Stomach (tissue), 4 donors: ENCODE data around the gene PHF19.

ENCODE experiments used
- CTCF ChIP-seq, 7 experiments: fragments of 450-650 bp in 4 of 7; fragments of 200-600 bp in 3 of 7; sonication (generic) in 3 of 7; IDR thresholded peaks; one replicate each; pipeline ENCODE4 v1.5.1; 2016 to 2019; ENCODE audit warnings: antibody characterized with exemption in 7 of 7, control low read depth in 2 of 7, mild to moderate bottlenecking in 1 of 7
- EP300 ChIP-seq: sonication (generic); formaldehyde crosslinking; IDR thresholded peaks from one replicate; pipeline ENCODE4 v1.6.1; 2017; ENCODE audit warnings: antibody characterized with exemption

GRCh38 chr9:120886490-120886967 lies 9.5 kb upstream of the PHF19 start:
- TF ChIP-seq EP300, result no peak
- TF ChIP-seq CTCF (IDR thresholded peaks at IDR 0.05), result no peak
